NT2/D1 (cell line): Measurements from ENCODE around the gene PAPLN.

Experiments used
- DNase-seq: peaks from one replicate; pipeline ENCODE4 v3.0.0-alpha.2; 2011; ENCODE audit warnings: low read depth, low spot score
- H3K27me3 ChIP-seq: 2 replicates; pipeline ENCODE4 v1.6.0; 2011; ENCODE audit warnings: mild to moderate bottlenecking; ENCODE audit not compliant: insufficient read length, insufficient read depth
- H3K36me3 ChIP-seq: 2 replicates; pipeline ENCODE4 v1.6.1; 2011; ENCODE audit warnings: mild to moderate bottlenecking, low read length, mixed read lengths; ENCODE audit not compliant: insufficient read depth, insufficient read length
- H3K4me1 ChIP-seq: 2 replicates; pipeline ENCODE4 v1.5.1; 2011; ENCODE audit not compliant: insufficient read depth, insufficient read length
- H3K4me3 ChIP-seq: 2 replicates; pipeline ENCODE4 v1.5.1; 2011; ENCODE audit warnings: low read depth; ENCODE audit not compliant: insufficient read length
- H3K9ac ChIP-seq: 2 replicates; pipeline ENCODE4 v1.6.0; 2011; ENCODE audit warnings: low read depth; ENCODE audit not compliant: insufficient read length
- H3K9me3 ChIP-seq: 2 replicates; pipeline ENCODE4 v1.5.1; 2011; ENCODE audit warnings: mild to moderate bottlenecking, low read length; ENCODE audit not compliant: insufficient read depth
- SUZ12 ChIP-seq: IDR thresholded peaks from 2 replicates; pipeline ENCODE4 v1.6.1; 2011; ENCODE audit not compliant: insufficient read length, insufficient read depth; ENCODE audit errors: extremely low read depth
- YY1 ChIP-seq: IDR thresholded peaks from 2 replicates; pipeline ENCODE4 v1.6.1; 2011; ENCODE audit not compliant: insufficient read length, insufficient read depth
- ZNF274 ChIP-seq: IDR thresholded peaks from 2 replicates; pipeline ENCODE4 v1.6.1; 2011; ENCODE audit warnings: mild to moderate bottlenecking, low read depth, low read length

The PAPLN gene

GRCh38 chr14:73242357-73242901, 5.1 kb downstream of the PAPLN start:
- Histone ChIP-seq H3K9ac (peak overlapping the region; percentile 61), H3K9me3 (no peaks in the 10 kb centered on the region)

GRCh38 chr14:73243341-73243740, 6.0 kb downstream of the PAPLN start:
- no peak overlapping the region for H3K4me3 ChIP-seq
- H3K27me3 ChIP-seq: peaks cover 25% of the 10 kb centered on the region
- H3K4me1 ChIP-seq: peaks cover 18% of the 10 kb centered on the region

More at GRCh38 chr14:73242357-73242901, 5.1 kb downstream of the PAPLN start:
- Histone ChIP-seq H3K4me3 (no peak overlapping the region), H3K4me1 (peaks cover 19% of the 10 kb centered on the region), H3K27me3 (peaks cover 35% of the 10 kb centered on the region), H3K36me3 (no peaks in the 10 kb centered on the region)
- no peak for TF ChIP-seq ZNF274
- TF ChIP-seq SUZ12: no peak
- TF ChIP-seq YY1: no peak
- no peak for DNase-seq

GRCh38 chr14:73243748-73244147, 6.4 kb downstream of the PAPLN start:
- H3K4me3 ChIP-seq: no peak overlapping the region
- no peaks in the 10 kb centered on the region for H3K36me3 ChIP-seq
- H3K4me1 ChIP-seq: peaks cover 14% of the 10 kb centered on the region
- peaks cover 21% of the 10 kb centered on the region for H3K27me3 ChIP-seq
- no peak for DNase-seq
- no peaks in the 10 kb centered on the region for H3K9me3 ChIP-seq
- TF ChIP-seq YY1 (no peak), ZNF274 (no peak), SUZ12 (no peak)
- H3K9ac ChIP-seq: no peak overlapping the region

More at GRCh38 chr14:73243341-73243740, 6.0 kb downstream of the PAPLN start:
- H3K36me3 ChIP-seq: no peaks in the 10 kb centered on the region
- no peak for DNase-seq
- TF ChIP-seq YY1 (no peak), ZNF274 (no peak), SUZ12 (no peak)
- H3K9ac ChIP-seq: no peak overlapping the region
- H3K9me3 ChIP-seq: no peaks in the 10 kb centered on the region

- Histone ChIP-seq H3K4me1 (peaks cover 10% of the 10 kb centered on the region), H3K9me3 (no peaks in the 10 kb centered on the region), H3K27me3 (peaks cover 12% of the 10 kb centered on the region), H3K36me3 (no peaks in the 10 kb centered on the region), H3K9ac (no peak overlapping the region), H3K4me3 (no peak overlapping the region)
- TF ChIP-seq ZNF274 (no peak), SUZ12 (no peak), YY1 (no peak)
- DNase-seq: no peak
These were observed 7.4 kb downstream of the PAPLN start for GRCh38 chr14:73244541-73245290.

- DNase-seq: no peak
- no peak for TF ChIP-seq YY1
- TF ChIP-seq ZNF274: no peak
- no peak for TF ChIP-seq SUZ12
- peaks cover 3% of the 10 kb centered on the region for H3K27me3 ChIP-seq
- no peaks in the 10 kb centered on the region for H3K9me3 ChIP-seq
- H3K9ac ChIP-seq: no peak overlapping the region
- H3K4me1 ChIP-seq: peaks cover 13% of the 10 kb centered on the region
- no peak overlapping the region for H3K4me3 ChIP-seq
- no peaks in the 10 kb centered on the region for H3K36me3 ChIP-seq
These were observed 8.4 kb downstream of the PAPLN start for GRCh38 chr14:73245480-73246325.

GRCh38 chr14:73246387-73247150, 9.3 kb downstream of the PAPLN start:
- H3K9ac ChIP-seq: no peak overlapping the region
- no peak overlapping the region for H3K4me3 ChIP-seq
- no peaks in the 10 kb centered on the region for H3K27me3 ChIP-seq

More at GRCh38 chr14:73246387-73247150, 9.3 kb downstream of the PAPLN start:
- H3K36me3 ChIP-seq: no peaks in the 10 kb centered on the region
- TF ChIP-seq SUZ12 (no peak), YY1 (no peak), ZNF274 (no peak)
- DNase-seq: no peak
- peaks cover 13% of the 10 kb centered on the region for H3K4me1 ChIP-seq
- no peaks in the 10 kb centered on the region for H3K9me3 ChIP-seq
